Measurements from ENCODE around the gene SELENOO. TPM values are rescaled to one million over a fixed set of nuclear protein-coding genes. Genes with fewer than 3 reads are reported as not detected.

The SELENOO gene
- total RNA-seq, 1 experiment from 2014 or later, result 41.3 TPM

DNA sequence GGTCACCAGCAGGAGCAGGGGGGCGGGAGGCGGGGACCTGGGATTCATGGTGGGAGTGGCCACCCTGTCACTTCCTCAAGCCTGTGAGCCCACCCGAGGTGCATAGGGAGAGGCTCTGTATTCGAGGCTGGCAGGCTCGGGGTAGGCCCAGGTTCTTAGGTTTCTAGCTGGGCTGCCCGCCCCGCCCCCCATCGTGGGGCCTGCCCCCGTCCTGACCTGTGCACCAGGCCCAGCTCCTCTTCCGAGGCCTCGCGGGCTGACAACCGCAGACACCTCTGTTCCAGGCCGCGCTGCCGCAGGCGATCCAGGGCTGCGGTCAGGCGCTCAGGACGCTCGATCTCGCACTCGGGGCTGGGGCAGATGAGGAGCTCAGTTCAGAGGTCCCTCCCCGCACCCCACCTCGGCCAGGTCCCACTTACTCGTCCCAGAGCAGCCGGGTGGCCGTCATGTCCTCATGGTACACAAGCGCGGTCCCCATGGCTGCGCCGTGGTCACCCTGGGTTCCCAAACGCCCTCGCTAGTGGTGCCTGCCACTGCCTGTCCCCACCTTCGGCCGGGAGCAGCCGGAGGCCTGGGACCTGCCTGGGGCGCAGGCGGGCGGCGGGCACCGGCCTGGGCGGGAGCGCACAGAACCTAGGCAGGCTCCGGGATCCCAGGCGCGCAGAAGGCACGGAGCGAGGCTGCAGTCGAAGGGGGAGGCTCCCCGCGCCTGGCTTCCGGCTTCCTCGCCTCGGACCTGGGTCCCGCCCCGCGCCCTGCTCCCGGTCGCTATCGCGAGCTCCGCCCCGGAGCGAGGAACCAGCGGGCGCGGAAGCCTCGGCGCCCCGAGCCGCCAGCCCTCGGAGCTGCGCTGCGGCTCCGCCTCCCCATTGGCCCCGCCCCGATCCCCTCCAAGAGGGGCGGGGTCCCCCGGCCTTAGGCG, 50.0 kb downstream of the SELENOO start, which contains the start of gene HDAC10:
HDAC10 (minus strand) TSS at position 711 of the 922 bp plus-strand sequence; CDS start at position 478, 233 bp downstream.
- Histone ChIP-seq H3K36me3 (ENCODE audit: insufficient read depth, low read length, poor library complexity, severe bottlenecking) (peaks cover 19% of the 10 kb centered on the region), H3K27ac (ENCODE audit: low read depth, low read length, poor library complexity, severe bottlenecking) (peak within 1 kb of the TSS; percentile 87), H3K4me3 (ENCODE audit: low read depth, low read length, poor library complexity, severe bottlenecking) (peak within 1 kb of the TSS; percentile 78), H3K27me3 (replicated peaks; ENCODE audit: insufficient read depth, low read depth, low read length, poor library complexity) (no peaks in the 10 kb centered on the region), H3K9me3 (ENCODE audit: low read depth, low read length, poor library complexity, severe bottlenecking) (no peaks in the 10 kb centered on the region), H3K4me1 (ENCODE audit: insufficient read depth, low read length, poor library complexity, severe bottlenecking) (peaks cover 7% of the 10 kb centered on the region)
- BruUV-seq (replicated peaks), result TSS peak; percentile 18
- TF ChIP-seq EZH2 (IDR thresholded peaks at IDR 0.05; ENCODE audit: borderline replicate concordance, low read depth, low read length, poor library complexity, severe bottlenecking), result no peak
- TF ChIP-seq, protein P1, sequence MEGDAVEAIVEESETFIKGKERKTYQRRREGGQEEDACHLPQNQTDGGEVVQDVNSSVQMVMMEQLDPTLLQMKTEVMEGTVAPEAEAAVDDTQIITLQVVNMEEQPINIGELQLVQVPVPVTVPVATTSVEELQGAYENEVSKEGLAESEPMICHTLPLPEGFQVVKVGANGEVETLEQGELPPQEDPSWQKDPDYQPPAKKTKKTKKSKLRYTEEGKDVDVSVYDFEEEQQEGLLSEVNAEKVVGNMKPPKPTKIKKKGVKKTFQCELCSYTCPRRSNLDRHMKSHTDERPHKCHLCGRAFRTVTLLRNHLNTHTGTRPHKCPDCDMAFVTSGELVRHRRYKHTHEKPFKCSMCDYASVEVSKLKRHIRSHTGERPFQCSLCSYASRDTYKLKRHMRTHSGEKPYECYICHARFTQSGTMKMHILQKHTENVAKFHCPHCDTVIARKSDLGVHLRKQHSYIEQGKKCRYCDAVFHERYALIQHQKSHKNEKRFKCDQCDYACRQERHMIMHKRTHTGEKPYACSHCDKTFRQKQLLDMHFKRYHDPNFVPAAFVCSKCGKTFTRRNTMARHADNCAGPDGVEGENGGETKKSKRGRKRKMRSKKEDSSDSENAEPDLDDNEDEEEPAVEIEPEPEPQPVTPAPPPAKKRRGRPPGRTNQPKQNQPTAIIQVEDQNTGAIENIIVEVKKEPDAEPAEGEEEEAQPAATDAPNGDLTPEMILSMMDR (conservative IDR thresholded peaks at IDR 0.05; ENCODE audit: low read depth, low read length), result no peak
- CTCF ChIA-PET, result interaction anchor here (0.5 to 1.2 kb wide), 4 partner anchors 21 to 370 kb away, joined by 3 to 5 read pairs (median 4); partner anchors contain the start of gene PLXNB2
- POLR2A ChIA-PET (ENCODE audit: low non-redundant PET), result interaction anchor here (0.6 kb wide), 1 partner anchor 251 kb away, joined by 3 read pairs; no protein-coding TSS in a partner anchor
- peak; percentile 93 for DNase-seq (ENCODE audit: low spot score)
- intact Hi-C loops (cut with micrococcal nuclease; ENCODE audit: unreplicated experiment), result loop anchor here (2.0 kb wide), 1 partner anchor 92 kb away; the partner anchor contains the start of gene PPP6R2

GRCh38 chr22:50251477-50252081, 50.8 kb downstream of the SELENOO start:
- Histone ChIP-seq H3K4me3 (ENCODE audit: low read depth, low read length, poor library complexity, severe bottlenecking) (peak overlapping the region; percentile 78), H3K27me3 (replicated peaks; ENCODE audit: insufficient read depth, low read depth, low read length, poor library complexity) (no peaks in the 10 kb centered on the region), H3K36me3 (ENCODE audit: insufficient read depth, low read length, poor library complexity, severe bottlenecking) (peaks cover 13% of the 10 kb centered on the region), H3K9me3 (ENCODE audit: low read depth, low read length, poor library complexity, severe bottlenecking) (no peaks in the 10 kb centered on the region), H3K27ac (ENCODE audit: low read depth, low read length, poor library complexity, severe bottlenecking) (peak overlapping the region; percentile 44), H3K4me1 (ENCODE audit: insufficient read depth, low read length, poor library complexity, severe bottlenecking) (peaks cover 7% of the 10 kb centered on the region)
- TF ChIP-seq EZH2 (IDR thresholded peaks at IDR 0.05; ENCODE audit: borderline replicate concordance, low read depth, low read length, poor library complexity, severe bottlenecking), result no peak
- TF ChIP-seq, protein P1 (conservative IDR thresholded peaks at IDR 0.05; ENCODE audit: low read depth, low read length), result no peak
- ChIA-PET CTCF (interaction anchor here (0.5 to 1.2 kb wide), 3 partner anchors 20 to 81 kb away, joined by 3 to 5 read pairs (median 4); partner anchors contain the start of gene PLXNB2), POLR2A (ENCODE audit: low non-redundant PET) (interaction anchor here (0.6 to 0.7 kb wide), 2 partner anchors 250 to 368 kb away, joined by 3 read pairs; no protein-coding TSS in a partner anchor)
- intact Hi-C loops (cut with micrococcal nuclease; ENCODE audit: unreplicated experiment), result loop anchor here (2.0 kb wide), 1 partner anchor 91 kb away; the partner anchor contains the start of gene PPP6R2
- BruUV-seq (replicated peaks), result no TSS peak
- no peak for DNase-seq (ENCODE audit: low spot score)

All from A673 (cell line).